Measurements from ENCODE around the gene CYTH1.

GRCh38 chr17:78678222-78678557 is 103.9 kb downstream of the CYTH1 start:
- TF ChIP-seq CTCF (IDR thresholded peaks at IDR 0.05): no peak
- no peak for TF ChIP-seq POLR2A (IDR thresholded peaks at IDR 0.05)

All from adrenal gland (tissue), 5 donors.